H9 (cell line): Measurements from ENCODE around the gene PTGDR. TPM values are rescaled to one million over a fixed set of nuclear protein-coding genes. Genes with fewer than 3 reads are reported as not detected.
A peak's percentile ranks its signal among the peaks of the same experiment; 100 is the strongest.

ENCODE experiments used
- DNase-seq: peaks from one replicate; pipeline ENCODE4 v3.0.0-alpha.2; 2017
- H2AFZ ChIP-seq: one replicate; pipeline ENCODE4 v1.6.1; 2013; ENCODE audit warnings: mild to moderate bottlenecking, low read length, control low read depth, moderate library complexity
- H2AK5ac ChIP-seq: 2 replicates; pipeline ENCODE4 v1.6.1; 2013; ENCODE audit warnings: low read length, control low read depth, mixed read lengths; ENCODE audit not compliant: insufficient read length
- H2BK120ac ChIP-seq: one replicate; pipeline ENCODE4 v1.6.1; 2013; ENCODE audit warnings: low read depth, mild to moderate bottlenecking, low read length, control low read depth, inconsistent platforms; ENCODE audit not compliant: poor library complexity, severe bottlenecking
- H2BK12ac ChIP-seq: 2 replicates; pipeline ENCODE4 v1.6.1; 2013; ENCODE audit warnings: low read length, control low read depth, mixed read lengths, low read depth; ENCODE audit not compliant: insufficient read length
- H2BK15ac ChIP-seq: 2 replicates; pipeline ENCODE4 v1.6.1; 2013; ENCODE audit warnings: low read depth, low read length, control low read depth
- H2BK20ac ChIP-seq: one replicate; pipeline ENCODE4 v1.6.1; 2013; ENCODE audit warnings: low read depth, mild to moderate bottlenecking, low read length, control low read depth, inconsistent platforms; ENCODE audit not compliant: poor library complexity, severe bottlenecking
- H2BK5ac ChIP-seq: 2 replicates; pipeline ENCODE4 v1.6.1; 2013; ENCODE audit warnings: low read length, control low read depth, mixed read lengths; ENCODE audit not compliant: insufficient read length
- H3K14ac ChIP-seq: 2 replicates; pipeline ENCODE4 v1.6.1; 2013; ENCODE audit warnings: low read length, control low read depth; ENCODE audit not compliant: insufficient read depth
- H3K18ac ChIP-seq: 2 replicates; pipeline ENCODE4 v1.6.1; 2013; ENCODE audit warnings: low read depth, mild to moderate bottlenecking, mixed read lengths, low read length, control low read depth; ENCODE audit not compliant: insufficient read length
- H3K23ac ChIP-seq: 2 replicates; pipeline ENCODE4 v1.6.1; 2013; ENCODE audit warnings: low read length, control low read depth, mixed read lengths, low read depth; ENCODE audit not compliant: insufficient read length
- H3K23me2 ChIP-seq: 2 replicates; pipeline ENCODE4 v1.6.1; 2013; ENCODE audit warnings: low read depth, mild to moderate bottlenecking, mixed read lengths, low read length, control low read depth; ENCODE audit not compliant: insufficient read length, poor library complexity, severe bottlenecking
- H3K27ac ChIP-seq: 2 replicates; pipeline ENCODE4 v1.5.1; 2013; ENCODE audit warnings: low read length, control low read depth, mixed read lengths, low read depth; ENCODE audit not compliant: insufficient read length
- H3K27me3 ChIP-seq: 2 replicates; pipeline ENCODE4 v1.6.1; 2013; ENCODE audit warnings: low read length, control low read depth, inconsistent platforms; ENCODE audit not compliant: insufficient read depth
- H3K4ac ChIP-seq: 2 replicates; pipeline ENCODE4 v1.6.1; 2013; ENCODE audit warnings: low read depth, mild to moderate bottlenecking, control low read depth, inconsistent platforms, low read length, moderate library complexity
- H3K4me1 ChIP-seq: 2 replicates; pipeline ENCODE4 v1.6.1; 2013; ENCODE audit warnings: low read length, control low read depth, inconsistent platforms; ENCODE audit not compliant: insufficient read depth
- H3K4me2 ChIP-seq: 2 replicates; pipeline ENCODE4 v1.6.1; 2013; ENCODE audit warnings: low read length, control low read depth, mixed read lengths; ENCODE audit not compliant: insufficient read length, insufficient read depth
- H3K56ac ChIP-seq: 2 replicates; pipeline ENCODE4 v1.6.1; 2013; ENCODE audit warnings: low read depth, mild to moderate bottlenecking, mixed read lengths, low read length, control low read depth; ENCODE audit not compliant: insufficient read length
- H3K79me1 ChIP-seq: 2 replicates; pipeline ENCODE4 v1.6.1; 2013; ENCODE audit warnings: low read depth, mild to moderate bottlenecking, moderate library complexity, low read length, control low read depth, inconsistent platforms; ENCODE audit not compliant: insufficient read depth, poor library complexity, severe bottlenecking
- H3K79me2 ChIP-seq: 2 replicates; pipeline ENCODE4 v1.6.1; 2013; ENCODE audit warnings: low read length, control low read depth, inconsistent platforms; ENCODE audit not compliant: insufficient read depth
- H3K9ac ChIP-seq: 2 replicates; pipeline ENCODE4 v1.6.1; 2013; ENCODE audit warnings: low read length, control low read depth, mixed read lengths; ENCODE audit not compliant: insufficient read length; ENCODE audit errors: extremely low read depth
- H3K9me3 ChIP-seq: one replicate; pipeline ENCODE4 v1.6.1; 2013; ENCODE audit warnings: low read depth, low read length, inconsistent platforms; ENCODE audit not compliant: control insufficient read depth
- H3T11ph ChIP-seq: one replicate; pipeline ENCODE4 v1.6.1; 2013; ENCODE audit warnings: mild to moderate bottlenecking, low read length, control low read depth, inconsistent platforms
- H4K20me1 ChIP-seq: one replicate; pipeline ENCODE4 v1.6.1; 2013; ENCODE audit not compliant: control insufficient read depth, insufficient read length, insufficient read depth
- H4K5ac ChIP-seq: 2 replicates; pipeline ENCODE4 v1.6.1; 2013; ENCODE audit warnings: low read depth, mild to moderate bottlenecking, mixed read lengths, low read length, control low read depth; ENCODE audit not compliant: insufficient read length
- H4K8ac ChIP-seq: replicated peaks from 2 replicates; pipeline ENCODE4 v1.6.1; 2013; ENCODE audit warnings: low read length, control low read depth, mixed read lengths, low read depth; ENCODE audit not compliant: insufficient read length
- H4K91ac ChIP-seq: 2 replicates; pipeline ENCODE4 v1.6.1; 2013; ENCODE audit warnings: low read depth, mild to moderate bottlenecking, moderate library complexity, mixed read lengths, low read length, control low read depth; ENCODE audit not compliant: insufficient read length
- H3K27ac Mint-ChIP-seq, 3 experiments: 2 replicates in 2 of 3; 3 replicates in 1 of 3; pipeline ENCODE4 v1.8.0; 2020 to 2021; ENCODE audit warnings: mixed read lengths in 3 of 3, mild to moderate bottlenecking in 1 of 3, moderate library complexity in 1 of 3
- H3K27me3 Mint-ChIP-seq: 2 replicates; pipeline ENCODE4 v1.8.0; 2021; ENCODE audit warnings: low read depth, mild to moderate bottlenecking, moderate library complexity, mixed read lengths
- H3K36me3 Mint-ChIP-seq, 3 experiments: 2 replicates in 2 of 3; 3 replicates in 1 of 3; pipeline ENCODE4 v1.8.0; 2020 to 2021; ENCODE audit warnings: low read depth in 3 of 3, mixed read lengths in 3 of 3; ENCODE audit not compliant: insufficient read depth in 1 of 3
- H3K4me1 Mint-ChIP-seq, 2 experiments: 2 replicates each; pipeline ENCODE4 v1.8.0; 2020; ENCODE audit warnings: mixed read lengths in 2 of 2
- H3K4me3 Mint-ChIP-seq, 2 experiments: 2 replicates in 1 of 2; 3 replicates in 1 of 2; pipeline ENCODE4 v1.8.0; 2020 to 2021; ENCODE audit warnings: mild to moderate bottlenecking in 2 of 2, mixed read lengths in 2 of 2, moderate library complexity in 1 of 2
- H3K9me3 Mint-ChIP-seq, 2 experiments: 2 replicates in 1 of 2; 3 replicates in 1 of 2; pipeline ENCODE4 v1.8.0; 2020; ENCODE audit warnings: mild to moderate bottlenecking in 2 of 2, mixed read lengths in 2 of 2, moderate library complexity in 1 of 2
- CTCF ChIP-seq: fragments of 200-600 bp; sonication (generic); conservative IDR thresholded peaks from 3 replicates; pipeline ENCODE4 v1.8.0; 2021; ENCODE audit warnings: antibody characterized with exemption, mild to moderate bottlenecking
- WGBS: extraction: QIAGEN DNeasy Blood & Tissue Kit; methylation state at CpG from one replicate; pipeline ENCODE4 v1.1.7; 2013; ENCODE audit warnings: missing lambda C conversion rate, low lambda C conversion rate, mixed read lengths; ENCODE audit not compliant: insufficient read length; ENCODE audit errors: extremely low coverage; 5-methylcytosine and 5-hydroxymethylcytosine counted together
- total RNA-seq: library from RNA; stranded (reverse); gene quantifications from 2 replicates; pipeline ENCODE4 v1.2.1, GENCODE V29; 2021

PTGDR gene
- total RNA-seq, 1 experiment from 2014 or later: not detected

DNA sequence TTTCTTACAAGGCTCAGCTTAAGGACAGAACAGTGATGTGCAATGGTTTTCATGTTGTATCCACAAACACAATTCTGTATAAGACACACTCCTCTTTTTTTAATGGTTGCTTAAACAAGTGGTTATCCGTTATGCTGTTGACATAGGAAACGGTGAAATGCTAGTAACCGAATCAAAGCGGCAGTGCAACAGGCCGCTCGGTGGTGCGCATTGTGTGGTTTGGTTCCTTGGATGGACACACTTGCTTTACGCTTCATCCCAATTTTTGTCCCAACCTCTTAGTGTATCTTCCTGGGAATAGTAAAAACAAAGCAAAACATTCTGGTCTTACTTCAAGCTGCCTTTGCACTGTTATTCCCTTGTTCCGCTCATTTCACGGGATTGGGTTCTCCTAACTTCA lies 46.0 kb downstream of the PTGDR start:
- no peak for DNase-seq
- no peak overlapping the region for H2BK12ac ChIP-seq
- H3K23ac ChIP-seq: no peak overlapping the region
- H2AK5ac ChIP-seq: no peak overlapping the region
- H2BK15ac ChIP-seq: no peak overlapping the region
- 0 out of 2 replicates have a peak, but pooled peaks cover 2% of the 10 kb centered on the region for H3K4me1 ChIP-seq
- H3K79me2 ChIP-seq: no peaks in the 10 kb centered on the region
- H2BK120ac ChIP-seq: no peak overlapping the region
- Mint-ChIP-seq H3K27ac (no peak overlapping the region; a peak in 1 of 7 replicates), H3K27me3 (peaks cover 79% of the 10 kb centered on the region), H3K9me3 (no peaks in the 10 kb centered on the region), H3K4me3 (peak overlapping the region; percentile 77 to 98), H3K4me1 (peaks cover 23 to 30% of the 10 kb centered on the region in 2 experiments), H3K36me3 (peaks cover 0 to 5% (median 0%) of the 10 kb centered on the region in 3 experiments; a peak in 3 of 7 replicates)
- H3K9ac ChIP-seq: no peak overlapping the region
- H2AFZ ChIP-seq: no peak overlapping the region
- WGBS: no CpG with 5 or more reads among the region's 10 CpGs
- H3K56ac ChIP-seq: no peak overlapping the region
- no peak overlapping the region for H4K5ac ChIP-seq
- no peak overlapping the region for H4K91ac ChIP-seq
- TF ChIP-seq CTCF: no peak
- no peaks in the 10 kb centered on the region for H3K9me3 ChIP-seq
- no peak overlapping the region for H3T11ph ChIP-seq
- H3K79me1 ChIP-seq: no peaks in the 10 kb centered on the region
- H2BK20ac ChIP-seq: no peak overlapping the region
- no peak overlapping the region for H3K18ac ChIP-seq
- H4K20me1 ChIP-seq: no peaks in the 10 kb centered on the region
- no peak overlapping the region for H3K14ac ChIP-seq
- no peak overlapping the region for H2BK5ac ChIP-seq
- H3K23me2 ChIP-seq: peaks cover 12% of the 10 kb centered on the region
- peak overlapping the region; percentile 86 for H3K4me2 ChIP-seq
- peaks cover 37% of the 10 kb centered on the region; the same call in 1 of the 2 replicates for H3K27me3 ChIP-seq
- no peak overlapping the region for H3K4ac ChIP-seq
- H4K8ac ChIP-seq: no peak overlapping the region
- no peak overlapping the region for H3K27ac ChIP-seq
